K562 treated with DMSO at 1 percent for 4 hours (cell line): ENCODE measurements around the gene SNAPC4. TPM values are rescaled to one million over a fixed set of nuclear protein-coding genes. Genes with fewer than 3 reads are reported as not detected.

ENCODE experiments used
- total RNA-seq: library from RNA; unstranded; fragments of 300-600 nt; gene quantifications from 2 replicates; pipeline ENCODE4 v1.2.3, GENCODE V29; 2022; ENCODE audit not compliant: insufficient read depth

Gene SNAPC4, protein sequence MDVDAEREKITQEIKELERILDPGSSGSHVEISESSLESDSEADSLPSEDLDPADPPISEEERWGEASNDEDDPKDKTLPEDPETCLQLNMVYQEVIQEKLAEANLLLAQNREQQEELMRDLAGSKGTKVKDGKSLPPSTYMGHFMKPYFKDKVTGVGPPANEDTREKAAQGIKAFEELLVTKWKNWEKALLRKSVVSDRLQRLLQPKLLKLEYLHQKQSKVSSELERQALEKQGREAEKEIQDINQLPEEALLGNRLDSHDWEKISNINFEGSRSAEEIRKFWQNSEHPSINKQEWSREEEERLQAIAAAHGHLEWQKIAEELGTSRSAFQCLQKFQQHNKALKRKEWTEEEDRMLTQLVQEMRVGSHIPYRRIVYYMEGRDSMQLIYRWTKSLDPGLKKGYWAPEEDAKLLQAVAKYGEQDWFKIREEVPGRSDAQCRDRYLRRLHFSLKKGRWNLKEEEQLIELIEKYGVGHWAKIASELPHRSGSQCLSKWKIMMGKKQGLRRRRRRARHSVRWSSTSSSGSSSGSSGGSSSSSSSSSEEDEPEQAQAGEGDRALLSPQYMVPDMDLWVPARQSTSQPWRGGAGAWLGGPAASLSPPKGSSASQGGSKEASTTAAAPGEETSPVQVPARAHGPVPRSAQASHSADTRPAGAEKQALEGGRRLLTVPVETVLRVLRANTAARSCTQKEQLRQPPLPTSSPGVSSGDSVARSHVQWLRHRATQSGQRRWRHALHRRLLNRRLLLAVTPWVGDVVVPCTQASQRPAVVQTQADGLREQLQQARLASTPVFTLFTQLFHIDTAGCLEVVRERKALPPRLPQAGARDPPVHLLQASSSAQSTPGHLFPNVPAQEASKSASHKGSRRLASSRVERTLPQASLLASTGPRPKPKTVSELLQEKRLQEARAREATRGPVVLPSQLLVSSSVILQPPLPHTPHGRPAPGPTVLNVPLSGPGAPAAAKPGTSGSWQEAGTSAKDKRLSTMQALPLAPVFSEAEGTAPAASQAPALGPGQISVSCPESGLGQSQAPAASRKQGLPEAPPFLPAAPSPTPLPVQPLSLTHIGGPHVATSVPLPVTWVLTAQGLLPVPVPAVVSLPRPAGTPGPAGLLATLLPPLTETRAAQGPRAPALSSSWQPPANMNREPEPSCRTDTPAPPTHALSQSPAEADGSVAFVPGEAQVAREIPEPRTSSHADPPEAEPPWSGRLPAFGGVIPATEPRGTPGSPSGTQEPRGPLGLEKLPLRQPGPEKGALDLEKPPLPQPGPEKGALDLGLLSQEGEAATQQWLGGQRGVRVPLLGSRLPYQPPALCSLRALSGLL (N-terminal part only)
- 6.6 and 8.4 TPM in 2 replicates for total RNA-seq

DNA sequence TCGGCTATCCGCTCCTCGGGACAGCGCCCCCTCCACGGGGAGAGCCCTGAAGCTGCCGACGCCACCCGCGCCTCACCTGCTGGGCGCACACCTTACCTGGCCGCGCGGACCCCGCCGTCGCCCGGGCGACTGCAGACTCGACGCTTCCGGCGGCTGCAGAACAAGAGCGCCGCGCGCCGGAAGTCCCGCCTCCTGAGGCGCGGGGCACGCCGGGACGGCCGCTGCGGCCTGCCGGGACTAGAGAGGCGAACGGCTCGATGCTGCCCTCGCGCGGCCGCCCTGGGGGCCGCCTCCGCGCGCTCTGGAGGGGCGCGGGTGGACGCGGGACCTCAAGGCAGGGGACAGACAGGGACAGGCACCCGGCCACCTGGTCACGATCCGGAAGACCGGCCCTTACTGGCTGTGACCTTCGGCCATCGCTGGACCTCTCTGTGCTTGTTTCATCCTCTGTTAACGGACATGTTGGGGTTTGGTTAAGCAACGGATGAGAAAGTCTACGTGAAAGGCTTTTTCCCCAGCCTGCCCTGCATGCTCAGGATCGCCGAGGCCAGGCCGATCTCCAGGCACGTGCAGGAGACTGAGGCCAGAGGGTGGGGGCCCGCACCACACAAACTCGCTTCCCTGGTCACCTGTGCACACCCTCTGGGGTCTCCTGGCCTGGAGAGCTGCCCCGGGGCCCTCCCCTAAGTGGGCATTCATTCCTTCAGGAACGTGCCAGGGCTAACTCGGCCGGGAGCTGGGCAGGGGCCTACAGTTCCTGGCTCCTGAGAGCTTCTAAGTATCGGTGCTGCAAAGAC is at the start of gene SNAPC4:
Gene SNAPC4, minus strand, starts transcription at position 133 of the 797 bp plus-strand sequence. CDS start 1,742 bp downstream, outside the sequence.

GRCh38 chr9:136439481-136440408 is 39.8 kb upstream of the SNAPC4 start, which contains the start of gene INPP5E:
TSS of gene INPP5E (minus strand) at chr9:136439845. CDS start at chr9:136439419, 426 bp downstream.

DNA sequence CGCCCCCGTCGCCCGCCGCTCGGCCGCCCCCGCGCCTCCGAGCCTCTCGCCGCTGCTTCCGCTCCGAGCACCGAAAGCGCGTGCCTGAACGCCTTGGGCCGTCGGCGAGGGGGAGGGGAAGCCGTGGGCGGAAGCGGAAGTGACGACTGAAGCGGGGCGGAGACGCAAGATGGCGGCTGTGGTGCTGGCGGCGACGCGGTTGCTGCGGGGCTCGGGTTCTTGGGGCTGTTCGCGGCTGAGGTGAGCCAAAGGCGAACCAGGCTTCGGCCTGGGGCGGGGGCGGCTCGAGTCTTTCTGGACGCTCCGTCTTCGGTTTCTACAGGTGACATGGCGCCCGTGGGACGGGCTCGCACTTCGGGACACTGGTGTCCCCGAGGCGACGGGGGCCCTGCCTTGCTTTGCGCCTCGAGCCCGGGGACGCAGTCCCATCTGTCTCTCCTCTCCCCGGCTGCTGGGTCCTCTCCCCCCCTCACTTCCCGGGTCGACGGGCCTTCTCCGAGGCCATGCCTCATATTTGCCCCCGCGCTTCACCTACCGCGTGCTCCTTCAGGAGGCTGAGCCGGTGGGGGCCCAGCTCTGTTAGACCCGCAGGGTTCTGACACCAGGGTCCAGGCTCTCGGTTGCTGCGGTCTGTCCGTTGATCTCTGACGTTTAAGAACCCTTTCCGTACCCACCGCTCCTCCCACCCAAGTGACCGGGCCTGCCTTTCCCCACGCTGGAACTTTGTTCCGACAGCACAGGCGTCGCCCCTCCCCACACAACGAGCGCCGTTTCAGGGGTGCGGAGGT is 10.7 kb upstream of the SNAPC4 start, which contains the start of the genes ENTR1 and PMPCA:
Gene ENTR1, minus strand, starts transcription at position 115 of the 788 bp plus-strand sequence. CDS start 217 bp downstream, outside the sequence.
Gene PMPCA, plus strand, starts transcription at position 159 of the 788 bp plus-strand sequence. Its CDS starts 11 bp downstream, at position 170.

DNA sequence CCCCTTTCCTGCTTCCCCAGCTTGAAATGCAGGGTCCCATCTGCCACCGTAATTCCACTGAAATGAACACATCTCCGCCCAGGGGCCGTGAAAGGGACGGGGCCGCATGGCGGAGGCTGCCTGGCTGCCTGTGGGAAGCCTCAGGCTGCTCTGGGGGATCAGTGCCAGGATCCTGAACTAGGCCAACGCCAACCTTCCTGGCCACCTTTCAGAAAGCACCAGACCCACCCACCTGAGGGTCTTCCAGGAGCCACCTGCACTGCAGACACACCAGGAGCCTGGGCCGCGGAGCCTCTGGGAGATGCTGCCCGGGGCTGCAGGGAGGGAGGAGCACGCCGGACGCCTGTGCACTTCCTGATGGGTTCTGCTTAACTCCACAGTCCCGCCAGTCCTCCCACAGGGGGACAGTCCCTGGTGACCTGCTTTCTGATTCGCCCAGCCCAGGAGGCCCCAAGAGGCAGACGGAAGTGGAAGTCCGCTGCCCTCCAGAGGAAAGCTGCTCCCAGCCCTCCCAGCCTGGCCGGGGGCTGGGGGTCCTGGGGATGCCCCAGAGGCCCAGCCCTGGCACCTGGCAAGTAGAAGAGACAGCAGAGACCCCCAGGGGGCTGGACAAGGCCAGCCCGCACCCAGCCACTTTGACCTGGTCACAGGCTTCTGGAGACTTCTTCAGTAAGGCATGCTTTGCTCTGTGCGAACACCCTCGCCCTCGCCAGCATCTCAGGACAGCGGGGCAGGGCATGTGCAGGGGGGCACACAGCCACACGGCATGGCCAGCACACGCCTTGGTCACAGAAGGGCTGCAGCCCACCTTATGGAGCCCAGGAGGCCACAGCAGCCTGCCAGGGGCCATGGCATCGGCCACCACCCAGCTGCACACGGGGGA is 26.4 kb downstream of the SNAPC4 start, which contains the start of gene CARD9:
Gene CARD9, minus strand, starts transcription at position 370 of the 883 bp plus-strand sequence. CDS start 1,591 bp downstream, outside the sequence.

GRCh38 chr9:136363106-136363948 is 36.6 kb downstream of the SNAPC4 start, which contains the start of gene DNLZ:
TSS of gene DNLZ (minus strand) at chr9:136363744. CDS start at chr9:136363714, 30 bp downstream.

Other genes starting within 250 kb of the SNAPC4 start
- 0.70 and 1.2 TPM in 2 replicates for gene LHX3, start 195.0 kb downstream of the SNAPC4 start, total RNA-seq
- 20.5 and 22.8 TPM in 2 replicates for gene QSOX2, start 154.4 kb downstream of the SNAPC4 start, total RNA-seq
- gene CCDC187, start 96.1 kb downstream of the SNAPC4 start, total RNA-seq = not detected in 2 replicates
- gene GPSM1, start 72.6 kb downstream of the SNAPC4 start, total RNA-seq = 13.6 and 15.5 TPM in 2 replicates
- gene DNLZ, start 36.4 kb downstream of the SNAPC4 start, total RNA-seq = 17.5 and 29.7 TPM in 2 replicates
- gene CARD9, start 26.5 kb downstream of the SNAPC4 start, total RNA-seq = 12.7 and 14.8 TPM in 2 replicates
- gene ENTR1, start 10.4 kb upstream of the SNAPC4 start, total RNA-seq = 38.2 and 42.3 TPM in 2 replicates
- 56.2 and 60.7 TPM in 2 replicates for gene PMPCA, start 10.5 kb upstream of the SNAPC4 start, total RNA-seq
- 8.4 and 10.0 TPM in 2 replicates for gene INPP5E, start 39.7 kb upstream of the SNAPC4 start, total RNA-seq
- gene SEC16A, start 82.9 kb upstream of the SNAPC4 start, total RNA-seq = 47.5 and 60.7 TPM in 2 replicates
- 14.8 and 20.5 TPM in 2 replicates for gene NOTCH1, start 145.9 kb upstream of the SNAPC4 start, total RNA-seq